H9 (cell line): ENCODE data around the gene PTPN2. TPM values are rescaled to one million over a fixed set of nuclear protein-coding genes. Genes with fewer than 3 reads are reported as not detected.

ENCODE experiments used
- DNase-seq: peaks from one replicate; pipeline ENCODE4 v3.0.0-alpha.2; 2017
- H2AFZ ChIP-seq: one replicate; pipeline ENCODE4 v1.6.1; 2013; ENCODE audit warnings: mild to moderate bottlenecking, low read length, control low read depth, moderate library complexity
- H2AK5ac ChIP-seq: 2 replicates; pipeline ENCODE4 v1.6.1; 2013; ENCODE audit warnings: low read length, control low read depth, mixed read lengths; ENCODE audit not compliant: insufficient read length
- H2BK120ac ChIP-seq: one replicate; pipeline ENCODE4 v1.6.1; 2013; ENCODE audit warnings: low read depth, mild to moderate bottlenecking, low read length, control low read depth, inconsistent platforms; ENCODE audit not compliant: poor library complexity, severe bottlenecking
- H2BK12ac ChIP-seq: 2 replicates; pipeline ENCODE4 v1.6.1; 2013; ENCODE audit warnings: low read length, control low read depth, mixed read lengths, low read depth; ENCODE audit not compliant: insufficient read length
- H2BK15ac ChIP-seq: 2 replicates; pipeline ENCODE4 v1.6.1; 2013; ENCODE audit warnings: low read depth, low read length, control low read depth
- H2BK20ac ChIP-seq: one replicate; pipeline ENCODE4 v1.6.1; 2013; ENCODE audit warnings: low read depth, mild to moderate bottlenecking, low read length, control low read depth, inconsistent platforms; ENCODE audit not compliant: poor library complexity, severe bottlenecking
- H2BK5ac ChIP-seq: 2 replicates; pipeline ENCODE4 v1.6.1; 2013; ENCODE audit warnings: low read length, control low read depth, mixed read lengths; ENCODE audit not compliant: insufficient read length
- H3K14ac ChIP-seq: 2 replicates; pipeline ENCODE4 v1.6.1; 2013; ENCODE audit warnings: low read length, control low read depth; ENCODE audit not compliant: insufficient read depth
- H3K18ac ChIP-seq: 2 replicates; pipeline ENCODE4 v1.6.1; 2013; ENCODE audit warnings: low read depth, mild to moderate bottlenecking, mixed read lengths, low read length, control low read depth; ENCODE audit not compliant: insufficient read length
- H3K23ac ChIP-seq: 2 replicates; pipeline ENCODE4 v1.6.1; 2013; ENCODE audit warnings: low read length, control low read depth, mixed read lengths, low read depth; ENCODE audit not compliant: insufficient read length
- H3K23me2 ChIP-seq: 2 replicates; pipeline ENCODE4 v1.6.1; 2013; ENCODE audit warnings: low read depth, mild to moderate bottlenecking, mixed read lengths, low read length, control low read depth; ENCODE audit not compliant: insufficient read length, poor library complexity, severe bottlenecking
- H3K27ac ChIP-seq: 2 replicates; pipeline ENCODE4 v1.5.1; 2013; ENCODE audit warnings: low read length, control low read depth, mixed read lengths, low read depth; ENCODE audit not compliant: insufficient read length
- H3K27me3 ChIP-seq: 2 replicates; pipeline ENCODE4 v1.6.1; 2013; ENCODE audit warnings: low read length, control low read depth, inconsistent platforms; ENCODE audit not compliant: insufficient read depth
- H3K4ac ChIP-seq: 2 replicates; pipeline ENCODE4 v1.6.1; 2013; ENCODE audit warnings: low read depth, mild to moderate bottlenecking, control low read depth, inconsistent platforms, low read length, moderate library complexity
- H3K4me1 ChIP-seq: 2 replicates; pipeline ENCODE4 v1.6.1; 2013; ENCODE audit warnings: low read length, control low read depth, inconsistent platforms; ENCODE audit not compliant: insufficient read depth
- H3K4me2 ChIP-seq: 2 replicates; pipeline ENCODE4 v1.6.1; 2013; ENCODE audit warnings: low read length, control low read depth, mixed read lengths; ENCODE audit not compliant: insufficient read length, insufficient read depth
- H3K56ac ChIP-seq: 2 replicates; pipeline ENCODE4 v1.6.1; 2013; ENCODE audit warnings: low read depth, mild to moderate bottlenecking, mixed read lengths, low read length, control low read depth; ENCODE audit not compliant: insufficient read length
- H3K79me1 ChIP-seq: 2 replicates; pipeline ENCODE4 v1.6.1; 2013; ENCODE audit warnings: low read depth, mild to moderate bottlenecking, moderate library complexity, low read length, control low read depth, inconsistent platforms; ENCODE audit not compliant: insufficient read depth, poor library complexity, severe bottlenecking
- H3K79me2 ChIP-seq: 2 replicates; pipeline ENCODE4 v1.6.1; 2013; ENCODE audit warnings: low read length, control low read depth, inconsistent platforms; ENCODE audit not compliant: insufficient read depth
- H3K9ac ChIP-seq: 2 replicates; pipeline ENCODE4 v1.6.1; 2013; ENCODE audit warnings: low read length, control low read depth, mixed read lengths; ENCODE audit not compliant: insufficient read length; ENCODE audit errors: extremely low read depth
- H3K9me3 ChIP-seq: one replicate; pipeline ENCODE4 v1.6.1; 2013; ENCODE audit warnings: low read depth, low read length, inconsistent platforms; ENCODE audit not compliant: control insufficient read depth
- H3T11ph ChIP-seq: one replicate; pipeline ENCODE4 v1.6.1; 2013; ENCODE audit warnings: mild to moderate bottlenecking, low read length, control low read depth, inconsistent platforms
- H4K20me1 ChIP-seq: one replicate; pipeline ENCODE4 v1.6.1; 2013; ENCODE audit not compliant: control insufficient read depth, insufficient read length, insufficient read depth
- H4K5ac ChIP-seq: 2 replicates; pipeline ENCODE4 v1.6.1; 2013; ENCODE audit warnings: low read depth, mild to moderate bottlenecking, mixed read lengths, low read length, control low read depth; ENCODE audit not compliant: insufficient read length
- H4K8ac ChIP-seq: replicated peaks from 2 replicates; pipeline ENCODE4 v1.6.1; 2013; ENCODE audit warnings: low read length, control low read depth, mixed read lengths, low read depth; ENCODE audit not compliant: insufficient read length
- H4K91ac ChIP-seq: 2 replicates; pipeline ENCODE4 v1.6.1; 2013; ENCODE audit warnings: low read depth, mild to moderate bottlenecking, moderate library complexity, mixed read lengths, low read length, control low read depth; ENCODE audit not compliant: insufficient read length
- H3K27ac Mint-ChIP-seq, 3 experiments: 2 replicates in 2 of 3; 3 replicates in 1 of 3; pipeline ENCODE4 v1.8.0; 2020 to 2021; ENCODE audit warnings: mixed read lengths in 3 of 3, mild to moderate bottlenecking in 1 of 3, moderate library complexity in 1 of 3
- H3K27me3 Mint-ChIP-seq: 2 replicates; pipeline ENCODE4 v1.8.0; 2021; ENCODE audit warnings: low read depth, mild to moderate bottlenecking, moderate library complexity, mixed read lengths
- H3K36me3 Mint-ChIP-seq, 3 experiments: 2 replicates in 2 of 3; 3 replicates in 1 of 3; pipeline ENCODE4 v1.8.0; 2020 to 2021; ENCODE audit warnings: low read depth in 3 of 3, mixed read lengths in 3 of 3; ENCODE audit not compliant: insufficient read depth in 1 of 3
- H3K4me1 Mint-ChIP-seq, 2 experiments: 2 replicates each; pipeline ENCODE4 v1.8.0; 2020; ENCODE audit warnings: mixed read lengths in 2 of 2
- H3K4me3 Mint-ChIP-seq, 2 experiments: 2 replicates in 1 of 2; 3 replicates in 1 of 2; pipeline ENCODE4 v1.8.0; 2020 to 2021; ENCODE audit warnings: mild to moderate bottlenecking in 2 of 2, mixed read lengths in 2 of 2, moderate library complexity in 1 of 2
- H3K9me3 Mint-ChIP-seq, 2 experiments: 2 replicates in 1 of 2; 3 replicates in 1 of 2; pipeline ENCODE4 v1.8.0; 2020; ENCODE audit warnings: mild to moderate bottlenecking in 2 of 2, mixed read lengths in 2 of 2, moderate library complexity in 1 of 2
- WGBS: extraction: QIAGEN DNeasy Blood & Tissue Kit; methylation state at CpG from one replicate; pipeline ENCODE4 v1.1.7; 2013; ENCODE audit warnings: missing lambda C conversion rate, low lambda C conversion rate, mixed read lengths; ENCODE audit not compliant: insufficient read length; ENCODE audit errors: extremely low coverage; 5-methylcytosine and 5-hydroxymethylcytosine counted together
- total RNA-seq: library from RNA; stranded (reverse); gene quantifications from 2 replicates; pipeline ENCODE4 v1.2.1, GENCODE V29; 2021
- TF ChIP-seq, protein P1 (sequence below): fragments of 200-600 bp; sonication (generic); conservative IDR thresholded peaks from 3 replicates; pipeline ENCODE4 v1.8.0; 2021; ENCODE audit warnings: antibody characterized with exemption, mild to moderate bottlenecking

Gene PTPN2
- total RNA-seq, 1 experiment from 2014 or later, result 48.7 TPM

DNA sequence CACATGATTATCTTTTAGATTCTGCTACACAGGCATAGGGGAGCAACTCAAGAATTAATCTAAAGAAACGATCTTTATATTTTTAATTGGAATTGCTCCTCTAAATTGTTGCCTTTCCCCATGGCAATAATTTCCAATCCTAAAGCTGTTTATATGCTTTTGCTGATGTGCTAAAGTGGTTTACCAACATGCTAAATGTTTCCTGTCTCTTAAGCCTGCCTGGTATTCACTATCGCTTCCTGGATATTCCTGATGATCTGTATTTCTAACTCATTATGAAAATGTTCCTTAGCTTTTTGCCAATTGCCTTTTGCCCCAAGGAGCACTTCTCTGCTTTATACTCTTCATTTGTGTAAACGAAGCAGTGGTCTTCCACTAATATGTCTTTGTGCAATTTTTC lies 65.8 kb downstream of the PTPN2 start:
- no peak overlapping the region for H4K8ac ChIP-seq
- peaks cover 6% of the 10 kb centered on the region; the same call in 1 of the 2 replicates for H3K4me1 ChIP-seq
- H4K20me1 ChIP-seq, result no peaks in the 10 kb centered on the region
- Mint-ChIP-seq H3K36me3 (peaks cover 4 to 37% (median 28%) of the 10 kb centered on the region in 3 experiments; a peak in 6 of 7 replicates), H3K27me3 (no peaks in the 10 kb centered on the region), H3K9me3 (no peaks in the 10 kb centered on the region), H3K4me3 (no peak overlapping the region), H3K27ac (0 out of 7 replicates have a peak overlapping the region, but pooled peaks of 1 of the 3 experiments have one; percentile 39), H3K4me1 (peaks cover 33 to 36% of the 10 kb centered on the region in 2 experiments)
- no peak overlapping the region for H3K9ac ChIP-seq
- H3K27me3 ChIP-seq, result no peaks in the 10 kb centered on the region
- H4K5ac ChIP-seq, result no peak overlapping the region
- H2BK20ac ChIP-seq, result no peak overlapping the region
- no peak overlapping the region for H3K4ac ChIP-seq
- WGBS, result no CpG with 5 or more reads among the region's 3 CpGs
- H3K79me1 ChIP-seq, result peaks cover 2% of the 10 kb centered on the region
- H3K79me2 ChIP-seq, result no peaks in the 10 kb centered on the region
- H3T11ph ChIP-seq, result no peak overlapping the region
- no peak for DNase-seq
- no peak overlapping the region for H2BK5ac ChIP-seq
- H3K4me2 ChIP-seq, result no peak overlapping the region
- H4K91ac ChIP-seq, result no peak overlapping the region
- H2BK12ac ChIP-seq, result no peak overlapping the region
- H3K27ac ChIP-seq, result no peak overlapping the region
- no peak overlapping the region for H2AK5ac ChIP-seq
- no peaks in the 10 kb centered on the region for H3K23me2 ChIP-seq
- TF ChIP-seq, protein P1, sequence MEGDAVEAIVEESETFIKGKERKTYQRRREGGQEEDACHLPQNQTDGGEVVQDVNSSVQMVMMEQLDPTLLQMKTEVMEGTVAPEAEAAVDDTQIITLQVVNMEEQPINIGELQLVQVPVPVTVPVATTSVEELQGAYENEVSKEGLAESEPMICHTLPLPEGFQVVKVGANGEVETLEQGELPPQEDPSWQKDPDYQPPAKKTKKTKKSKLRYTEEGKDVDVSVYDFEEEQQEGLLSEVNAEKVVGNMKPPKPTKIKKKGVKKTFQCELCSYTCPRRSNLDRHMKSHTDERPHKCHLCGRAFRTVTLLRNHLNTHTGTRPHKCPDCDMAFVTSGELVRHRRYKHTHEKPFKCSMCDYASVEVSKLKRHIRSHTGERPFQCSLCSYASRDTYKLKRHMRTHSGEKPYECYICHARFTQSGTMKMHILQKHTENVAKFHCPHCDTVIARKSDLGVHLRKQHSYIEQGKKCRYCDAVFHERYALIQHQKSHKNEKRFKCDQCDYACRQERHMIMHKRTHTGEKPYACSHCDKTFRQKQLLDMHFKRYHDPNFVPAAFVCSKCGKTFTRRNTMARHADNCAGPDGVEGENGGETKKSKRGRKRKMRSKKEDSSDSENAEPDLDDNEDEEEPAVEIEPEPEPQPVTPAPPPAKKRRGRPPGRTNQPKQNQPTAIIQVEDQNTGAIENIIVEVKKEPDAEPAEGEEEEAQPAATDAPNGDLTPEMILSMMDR, result no peak
- no peak overlapping the region for H2BK120ac ChIP-seq
- no peak overlapping the region for H2BK15ac ChIP-seq
- no peak overlapping the region for H3K14ac ChIP-seq
- no peak overlapping the region for H3K56ac ChIP-seq
- H3K23ac ChIP-seq, result no peak overlapping the region
- H3K18ac ChIP-seq, result no peak overlapping the region
- no peaks in the 10 kb centered on the region for H3K9me3 ChIP-seq
- no peak overlapping the region for H2AFZ ChIP-seq
